OCI-LY7 (cell line): ENCODE results near the gene MON2. TPM values are rescaled to one million over a fixed set of nuclear protein-coding genes. Genes with fewer than 3 reads are reported as not detected.

Source experiments
- BruUV-seq: library from RNA; stranded (reverse); fragments of 400-500 nt; replicated peaks from 2 replicates; lab custom pipeline; 2021; lab: Mats Ljungman, UMichigan
- CTCF ChIA-PET: fragments of 300-600 bp; sonication (Branson Sonifier 250); formaldehyde crosslinking; loops from one replicate; lab custom pipeline; 2022; ENCODE audit warnings: antibody characterized with exemption; ENCODE audit not compliant: unreplicated experiment; lab: Charles Lee
- POLR2A ChIA-PET: fragments of 300-600 bp; sonication (Branson Sonifier 250); formaldehyde crosslinking; loops from one replicate; lab custom pipeline; 2022; ENCODE audit warnings: antibody characterized with exemption; lab: Charles Lee
- DNase-seq: peaks from one replicate; pipeline ENCODE4 v3.0.0-alpha.2; 2015; ENCODE audit warnings: low spot score
- H2AFZ ChIP-seq: fragments of 200-600 bp; sonication (generic), shearing (Covaris generic); 2 replicates; pipeline ENCODE4 v1.6.1; 2014; ENCODE audit warnings: mild to moderate bottlenecking, antibody characterized with exemption, low read length, moderate library complexity
- H3K27ac ChIP-seq: fragments of 200-600 bp; sonication (generic); 2 replicates; pipeline ENCODE4 v1.5.1; 2014; ENCODE audit warnings: mixed run types, low read depth, mild to moderate bottlenecking, moderate library complexity, low read length, inconsistent platforms; ENCODE audit not compliant: poor library complexity, severe bottlenecking
- H3K36me3 ChIP-seq: fragments of 200-600 bp; sonication (generic); 2 replicates; pipeline ENCODE4 v1.6.1; 2014; ENCODE audit warnings: mild to moderate bottlenecking, antibody characterized with exemption, low read length, moderate library complexity, mixed read lengths; ENCODE audit not compliant: insufficient read depth
- H3K4me1 ChIP-seq: fragments of 200-600 bp; sonication (generic); 2 replicates; pipeline ENCODE4 v1.5.1; 2014; ENCODE audit warnings: mild to moderate bottlenecking, low read length; ENCODE audit not compliant: insufficient read depth, poor library complexity, severe bottlenecking
- H3K4me2 ChIP-seq: fragments of 200-600 bp; sonication (generic); 2 replicates; pipeline ENCODE4 v1.6.1; 2014; ENCODE audit warnings: mild to moderate bottlenecking, low read length
- H3K4me3 ChIP-seq: fragments of 200-600 bp; sonication (generic); 2 replicates; pipeline ENCODE4 v1.5.1; 2014; ENCODE audit warnings: mild to moderate bottlenecking, low read depth, low read length; ENCODE audit not compliant: poor library complexity, severe bottlenecking
- H3K79me2 ChIP-seq: fragments of 200-600 bp; sonication (generic); 2 replicates; pipeline ENCODE4 v1.6.1; 2016; ENCODE audit warnings: low read depth, mild to moderate bottlenecking, low read length, moderate library complexity, mixed read lengths; ENCODE audit not compliant: insufficient read depth
- H3K9me2 ChIP-seq: fragments of 200-600 bp; sonication (generic); 2 replicates; pipeline ENCODE4 v1.6.1; 2016; ENCODE audit warnings: mild to moderate bottlenecking, low read length, mixed read lengths; ENCODE audit not compliant: insufficient read depth
- H3K9me3 ChIP-seq: fragments of 200-600 bp; sonication (generic); 2 replicates; pipeline ENCODE4 v1.6.1; 2014; ENCODE audit warnings: mild to moderate bottlenecking, mixed run types, low read length, mixed read lengths
- H4K20me1 ChIP-seq: fragments of 200-600 bp; sonication (generic); 2 replicates; pipeline ENCODE4 v1.6.1; 2014; ENCODE audit warnings: mild to moderate bottlenecking, antibody characterized with exemption, low read length, moderate library complexity, mixed read lengths; ENCODE audit not compliant: insufficient read depth
- EZH2phosphoT487 ChIP-seq: fragments of 200-600 bp; sonication (generic); IDR thresholded peaks from 2 replicates; pipeline ENCODE4 v1.6.1; 2018; ENCODE audit warnings: low read depth, borderline replicate concordance, mild to moderate bottlenecking, mixed run types, antibody characterized with exemption, low read length, moderate library complexity, mixed read lengths
- intact Hi-C: fragments of 100-400 bp; cut with micrococcal nuclease; formaldehyde crosslinking; loops from one replicate; pipeline ENCODE4 v1.10.0; 2022; ENCODE audit not compliant: unreplicated experiment
- total RNA-seq, 2 experiments: library from RNA; depleted of rRNA in 1 of 2; stranded (reverse); fragments of >200 nt in 1 of 2; shearing (Covaris generic) in 1 of 2; gene quantifications; 2 replicates each; pipeline ENCODE4 v1.2.3, GENCODE V29; 2014 to 2022
- TF ChIP-seq, protein P1 (sequence below): fragments of 200-600 bp; sonication (generic); conservative IDR thresholded peaks from 2 replicates; pipeline ENCODE4 v1.5.1; 2014; ENCODE audit warnings: mild to moderate bottlenecking, antibody characterized with exemption, low read length, moderate library complexity, mixed read lengths

Gene MON2
- total RNA-seq, 2 experiments from 2014 or later = 31.6 to 54.7 TPM

DNA sequence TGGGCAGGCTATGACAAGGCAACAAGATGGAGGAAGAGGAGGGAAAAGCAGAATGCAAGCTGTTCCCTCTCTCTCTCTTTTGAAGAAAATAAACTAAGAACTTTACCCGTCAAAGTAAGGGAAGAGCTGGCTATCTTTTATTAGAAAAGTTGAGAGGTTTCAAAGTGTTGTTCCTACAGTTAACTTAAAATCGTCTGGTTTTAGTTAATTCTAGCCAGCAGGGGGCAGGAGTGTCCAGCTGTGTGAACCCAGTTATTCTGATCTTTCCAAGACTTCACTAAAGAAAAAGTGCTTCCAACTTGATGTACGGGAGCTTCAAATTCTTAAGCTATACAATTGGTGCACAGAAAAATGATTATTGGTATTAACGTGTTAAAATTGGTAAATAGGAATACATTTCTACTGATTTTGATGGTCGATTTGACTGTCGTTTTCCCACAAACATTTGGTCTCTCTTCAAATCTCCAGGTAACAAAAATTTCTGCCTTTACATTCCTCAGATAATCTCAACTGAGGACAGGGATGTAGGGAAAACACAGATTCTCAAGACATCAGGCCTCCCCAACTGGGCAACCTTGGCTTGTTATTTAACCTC lies 28.4 kb upstream of the MON2 start:
- Histone ChIP-seq H3K4me1 (peaks cover 6% of the 10 kb centered on the region), H3K4me3 (no peak overlapping the region), H3K9me3 (0 out of 2 replicates have a peak, but pooled peaks cover 11% of the 10 kb centered on the region), H3K79me2 (no peaks in the 10 kb centered on the region), H3K4me2 (no peak overlapping the region), H2AFZ (no peak overlapping the region), H3K36me3 (no peaks in the 10 kb centered on the region), H3K27ac (no peak overlapping the region), H3K9me2 (no peaks in the 10 kb centered on the region), H4K20me1 (no peaks in the 10 kb centered on the region)
- TF ChIP-seq, protein P1, sequence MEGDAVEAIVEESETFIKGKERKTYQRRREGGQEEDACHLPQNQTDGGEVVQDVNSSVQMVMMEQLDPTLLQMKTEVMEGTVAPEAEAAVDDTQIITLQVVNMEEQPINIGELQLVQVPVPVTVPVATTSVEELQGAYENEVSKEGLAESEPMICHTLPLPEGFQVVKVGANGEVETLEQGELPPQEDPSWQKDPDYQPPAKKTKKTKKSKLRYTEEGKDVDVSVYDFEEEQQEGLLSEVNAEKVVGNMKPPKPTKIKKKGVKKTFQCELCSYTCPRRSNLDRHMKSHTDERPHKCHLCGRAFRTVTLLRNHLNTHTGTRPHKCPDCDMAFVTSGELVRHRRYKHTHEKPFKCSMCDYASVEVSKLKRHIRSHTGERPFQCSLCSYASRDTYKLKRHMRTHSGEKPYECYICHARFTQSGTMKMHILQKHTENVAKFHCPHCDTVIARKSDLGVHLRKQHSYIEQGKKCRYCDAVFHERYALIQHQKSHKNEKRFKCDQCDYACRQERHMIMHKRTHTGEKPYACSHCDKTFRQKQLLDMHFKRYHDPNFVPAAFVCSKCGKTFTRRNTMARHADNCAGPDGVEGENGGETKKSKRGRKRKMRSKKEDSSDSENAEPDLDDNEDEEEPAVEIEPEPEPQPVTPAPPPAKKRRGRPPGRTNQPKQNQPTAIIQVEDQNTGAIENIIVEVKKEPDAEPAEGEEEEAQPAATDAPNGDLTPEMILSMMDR = peak; percentile 94
- TF ChIP-seq EZH2phosphoT487 = no peak
- intact Hi-C loops = loop anchor here (1.0 to 5.0 kb wide), 2 partner anchors 144 to 356 kb away; no protein-coding TSS in a partner anchor
- CTCF ChIA-PET = interaction anchor here (0.6 kb wide), 1 partner anchor 156 kb away, joined by 3 read pairs; no protein-coding TSS in a partner anchor
- DNase-seq = peak; percentile 60
- BruUV-seq = no TSS peak
- POLR2A ChIA-PET = interaction anchor here (0.6 to 0.8 kb wide), 2 partner anchors 22 to 1092 kb away, joined by 3 read pairs; no protein-coding TSS in a partner anchor

DNA sequence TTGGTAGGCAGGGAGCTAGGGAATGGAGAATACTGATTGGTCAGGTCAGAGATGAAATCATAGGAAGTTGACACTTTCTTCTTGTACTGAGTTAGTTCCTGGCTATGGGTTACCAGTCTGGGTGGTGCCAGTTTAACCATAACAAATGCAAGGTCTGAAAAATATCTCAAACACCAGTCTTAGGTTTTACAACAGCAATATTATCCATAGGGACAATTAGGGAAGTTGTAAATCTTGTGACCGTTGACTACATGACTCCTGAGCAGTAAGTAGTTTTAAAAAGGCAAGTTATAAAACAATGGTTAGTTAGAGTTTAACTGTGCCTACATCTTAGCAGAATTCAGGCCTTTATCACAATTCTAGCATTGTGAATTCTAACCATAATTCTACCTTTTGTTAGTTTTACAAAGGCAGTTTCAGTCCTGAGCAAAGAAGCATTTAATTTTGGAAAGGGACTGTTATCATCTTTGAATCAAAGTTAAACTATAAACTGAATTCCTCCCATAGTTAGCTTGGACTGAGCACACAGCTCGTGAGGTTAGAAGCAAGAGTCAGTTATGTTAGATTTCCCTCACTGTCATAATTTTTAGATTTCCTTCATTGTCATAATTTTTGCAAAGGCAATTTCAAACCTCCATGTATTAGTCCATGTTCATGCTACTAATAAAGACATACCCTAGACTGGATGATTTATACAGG lies 19.7 kb upstream of the MON2 start:
- ChIA-PET CTCF (no interaction called here), POLR2A (interaction anchor here (1.0 to 1.4 kb wide), 2 partner anchors 10 to 111 kb away, joined by 3 read pairs; no protein-coding TSS in a partner anchor)
- Histone ChIP-seq H3K9me2 (no peaks in the 10 kb centered on the region), H3K4me2 (no peak overlapping the region), H3K36me3 (no peaks in the 10 kb centered on the region), H3K4me1 (no peaks in the 10 kb centered on the region), H3K4me3 (no peak overlapping the region), H3K27ac (no peak overlapping the region), H3K9me3 (peaks cover 7% of the 10 kb centered on the region; the same call in 1 of the 2 replicates), H2AFZ (no peak overlapping the region), H3K79me2 (no peaks in the 10 kb centered on the region), H4K20me1 (no peaks in the 10 kb centered on the region)
- TF ChIP-seq EZH2phosphoT487 = no peak
- TF ChIP-seq, protein P1 = no peak
- no peak for DNase-seq
- intact Hi-C loops = no loop called here
- BruUV-seq = no TSS peak
